H1 (cell line): ENCODE results near the gene POLG. TPM values are rescaled to one million over a fixed set of nuclear protein-coding genes. Genes with fewer than 3 reads are reported as not detected.

Experiments used
- CTCF ChIA-PET: fragments of 300-600 bp; sonication (Branson Sonifier 250); formaldehyde crosslinking; loops from one replicate; lab custom pipeline; 2021; ENCODE audit not compliant: partially characterized antibody; lab: Charles Lee
- POLR2A ChIA-PET: fragments of 300-600 bp; sonication (Branson Sonifier 250); formaldehyde crosslinking; loops from one replicate; lab custom pipeline; 2021; ENCODE audit warnings: inconsistent platforms; ENCODE audit not compliant: partially characterized antibody; lab: Charles Lee
- DNase-seq, 2 experiments: peaks; one replicate each; pipeline versions ENCODE4 v3.0.0 to v3.0.0-alpha.2; 2010 to 2022; ENCODE audit warnings: low spot score in 2 of 2, low read depth in 1 of 2, mixed read lengths in 1 of 2
- FAIRE-seq: peaks from 2 replicates; lab custom pipeline; 2011; peaks lifted over from hg19 to GRCh38; lab: Jason Lieb, UNC
- H2AFZ ChIP-seq: 2 replicates; pipeline ENCODE4 v1.8.1; 2012; ENCODE audit warnings: low read length, inconsistent platforms
- H2AK5ac ChIP-seq: 2 replicates; pipeline ENCODE4 v1.6.1; 2013; ENCODE audit warnings: low read depth, low read length
- H2BK120ac ChIP-seq: replicated peaks from 2 replicates; pipeline ENCODE3; 2013; ENCODE audit warnings: low read depth, low read length, inconsistent platforms
- H2BK12ac ChIP-seq: 2 replicates; pipeline ENCODE4 v1.6.1; 2013; ENCODE audit warnings: low read depth, low read length
- H2BK15ac ChIP-seq: 2 replicates; pipeline ENCODE4 v1.6.1; 2013; ENCODE audit warnings: low read length
- H2BK20ac ChIP-seq: 2 replicates; pipeline ENCODE4 v1.6.1; 2013; ENCODE audit warnings: low read length
- H2BK5ac ChIP-seq: 2 replicates; pipeline ENCODE4 v1.6.1; 2013; ENCODE audit warnings: low read depth, low read length
- H3K14ac ChIP-seq: 2 replicates; pipeline ENCODE4 v1.6.1; 2013; ENCODE audit warnings: inconsistent platforms; ENCODE audit not compliant: insufficient read length
- H3K18ac ChIP-seq: 2 replicates; pipeline ENCODE4 v1.6.1; 2013; ENCODE audit warnings: low read length; ENCODE audit errors: extremely low read depth
- H3K23ac ChIP-seq: 2 replicates; pipeline ENCODE4 v1.6.1; 2013; ENCODE audit warnings: inconsistent platforms; ENCODE audit not compliant: insufficient read length
- H3K23me2 ChIP-seq: 2 replicates; pipeline ENCODE4 v1.6.1; 2013; ENCODE audit warnings: low read depth, low read length
- H3K27ac ChIP-seq: 2 replicates; pipeline ENCODE4 v1.6.1; 2011; ENCODE audit warnings: low read depth, low read length, inconsistent platforms
- H3K27me3 ChIP-seq, 4 experiments: replicated peaks in 1 of 4; 1 replicate in 1 of 4; 2 replicates in 3 of 4; pipeline versions ENCODE4 v1.6.1 to v1.8.1; 2011 to 2013; ENCODE audit warnings: low read length in 3 of 4, mild to moderate bottlenecking in 3 of 4, inconsistent platforms in 2 of 4, mixed read lengths in 2 of 4, moderate library complexity in 1 of 4; ENCODE audit not compliant: control insufficient read depth in 3 of 4, insufficient read depth in 3 of 4; ENCODE audit errors: extremely low read depth in 1 of 4
- H3K36me3 ChIP-seq, 4 experiments: 2 replicates each; pipeline versions ENCODE4 v1.6.1 to v1.8.1; 2011 to 2013; ENCODE audit warnings: mild to moderate bottlenecking in 4 of 4, low read length in 3 of 4, moderate library complexity in 2 of 4, control low read depth in 1 of 4, inconsistent platforms in 1 of 4; ENCODE audit not compliant: insufficient read depth in 4 of 4, control insufficient read depth in 2 of 4
- H3K4ac ChIP-seq: replicated peaks from 2 replicates; pipeline ENCODE3; 2013; ENCODE audit warnings: low read length, low read depth, mixed read lengths, inconsistent platforms; ENCODE audit not compliant: insufficient read length
- H3K4me1 ChIP-seq, 4 experiments: replicated peaks in 1 of 4; 1 replicate in 1 of 4; 2 replicates in 3 of 4; pipeline versions ENCODE4 v1.6.1 to v1.8.1; 2011 to 2013; ENCODE audit warnings: low read length in 3 of 4, inconsistent platforms in 2 of 4, mixed read lengths in 1 of 4; ENCODE audit not compliant: insufficient read depth in 4 of 4, control insufficient read depth in 3 of 4
- H3K4me2 ChIP-seq, 2 experiments: 2 replicates each; pipeline versions ENCODE4 v1.6.1 to v1.8.1; 2011 to 2013; ENCODE audit warnings: low read depth in 2 of 2, low read length in 2 of 2, control low read depth in 1 of 2, inconsistent platforms in 1 of 2, mild to moderate bottlenecking in 1 of 2; ENCODE audit not compliant: insufficient read depth in 1 of 2
- H3K4me3 ChIP-seq, 4 experiments: fragments of 200-600, 300-600 bp in 1 of 4; sonication (generic), shearing (Covaris generic), sonication (Bioruptor Twin) in 1 of 4; 2 replicates each; pipeline versions ENCODE4 v1.5.1 to v1.8.1; 2011 to 2016; ENCODE audit warnings: low read length in 4 of 4, low read depth in 3 of 4, control low read depth in 2 of 4, inconsistent platforms in 2 of 4, mild to moderate bottlenecking in 2 of 4, mixed read lengths in 1 of 4, moderate library complexity in 1 of 4; ENCODE audit not compliant: insufficient read depth in 2 of 4; ENCODE audit errors: extremely low read depth in 1 of 4
- H3K56ac ChIP-seq: replicated peaks from 2 replicates; pipeline ENCODE3; 2013; ENCODE audit warnings: low read depth, mild to moderate bottlenecking, mixed read lengths, low read length, inconsistent platforms; ENCODE audit not compliant: insufficient read length
- H3K79me1 ChIP-seq: 2 replicates; pipeline ENCODE4 v1.6.1; 2013; ENCODE audit warnings: low read depth, low read length, control low read depth
- H3K79me2 ChIP-seq, 2 experiments: 2 replicates each; pipeline versions ENCODE4 v1.6.1 to v1.8.1; 2012 to 2013; ENCODE audit warnings: low read length in 2 of 2, mild to moderate bottlenecking in 2 of 2, inconsistent platforms in 1 of 2; ENCODE audit not compliant: insufficient read depth in 2 of 2, control insufficient read depth in 1 of 2
- H3K9ac ChIP-seq, 4 experiments: replicated peaks in 1 of 4; 1 replicate in 1 of 4; 2 replicates in 3 of 4; pipeline versions ENCODE4 v1.6.1 to v1.8.1; 2011 to 2013; ENCODE audit warnings: low read depth in 3 of 4, low read length in 3 of 4, control low read depth in 2 of 4, mild to moderate bottlenecking in 2 of 4, moderate library complexity in 2 of 4, inconsistent platforms in 1 of 4; ENCODE audit errors: extremely low read depth in 1 of 4
- H3K9me3 ChIP-seq, 2 experiments: 2 replicates each; pipeline versions ENCODE4 v1.6.1 to v1.8.1; 2012 to 2013; ENCODE audit warnings: mild to moderate bottlenecking in 2 of 2, moderate library complexity in 2 of 2, control low read depth in 1 of 2, inconsistent platforms in 1 of 2, low read depth in 1 of 2, low read length in 1 of 2, mixed read lengths in 1 of 2; ENCODE audit not compliant: insufficient read depth in 2 of 2
- H4K20me1 ChIP-seq, 2 experiments: replicated peaks in 1 of 2; 2 replicates each; pipeline versions ENCODE3 to v1.8.1; 2011 to 2013; ENCODE audit warnings: inconsistent platforms in 2 of 2, low read length in 2 of 2, mild to moderate bottlenecking in 1 of 2; ENCODE audit not compliant: insufficient read depth in 2 of 2, control insufficient read depth in 1 of 2
- H4K5ac ChIP-seq: 2 replicates; pipeline ENCODE4 v1.6.1; 2013; ENCODE audit warnings: low read length, low read depth, mixed read lengths, inconsistent platforms; ENCODE audit not compliant: insufficient read length
- H4K8ac ChIP-seq: 2 replicates; pipeline ENCODE4 v1.8.0; 2013; ENCODE audit warnings: mild to moderate bottlenecking, moderate library complexity, low read length, inconsistent platforms; ENCODE audit not compliant: insufficient read depth; ENCODE audit errors: extremely low read depth
- H4K91ac ChIP-seq: replicated peaks from 2 replicates; pipeline ENCODE3; 2013; ENCODE audit warnings: low read length, mixed read lengths, inconsistent platforms; ENCODE audit not compliant: insufficient read length
- CBX8 ChIP-seq: fragments of 300-800, 300-1000 bp; sonication (generic); IDR thresholded peaks from 2 replicates; pipeline ENCODE4 v1.7.1; 2016; ENCODE audit warnings: low read depth, low read length, borderline replicate concordance
- EZH2 ChIP-seq: fragments of 200-600 bp; sonication (generic); IDR thresholded peaks from 2 replicates; pipeline ENCODE4 v1.7.1; 2012; ENCODE audit warnings: low read depth, mild to moderate bottlenecking, moderate library complexity, low read length, inconsistent platforms; ENCODE audit not compliant: severe bottlenecking
- SRF ChIP-seq: IDR thresholded peaks from 2 replicates; pipeline ENCODE4 v1.6.1; 2011; ENCODE audit warnings: mild to moderate bottlenecking, low read depth, low read length, moderate library complexity
- WGBS, 2 experiments: shearing (Covaris generic) in 1 of 2; methylation state at CpG; one replicate each; pipeline versions ENCODE4 v1.1.6 to v1.1.7; 2013 to 2015; ENCODE audit warnings: low lambda C conversion rate in 2 of 2, mixed read lengths in 2 of 2, inconsistent platforms in 1 of 2, low coverage in 1 of 2, missing lambda C conversion rate in 1 of 2; ENCODE audit not compliant: insufficient replicate concordance in 2 of 2, insufficient coverage in 1 of 2, insufficient read length in 1 of 2; ENCODE audit errors: extremely low coverage in 1 of 2, missing lambda C conversion rate in 1 of 2; 5-methylcytosine and 5-hydroxymethylcytosine counted together
- polyA plus RNA-seq, 7 experiments: library from polyadenylated mRNA; depleted of rRNA in 3 of 7; stranded (reverse) in 5 of 7; unstranded in 2 of 7; fragments of >200 nt in 5 of 7; fragments of 200-250 nt in 2 of 7; gene quantifications; 1 replicate in 5 of 7; 2 replicates in 1 of 7; 4 replicates in 1 of 7; pipeline versions ENCODE4 v1.2.1 to v1.2.3, GENCODE V29; 2011 to 2013; ENCODE audit warnings: missing spikeins in 2 of 7, mixed read lengths in 2 of 7
- total RNA-seq: library from RNA; stranded (reverse); fragmentation: NEBNext Ultra II Directional; extraction: Animal tissue kit (Norgen Biotek cat#: 25700); gene quantifications from 2 replicates; pipeline ENCODE4 v1.2.1, GENCODE V29; 2021

The POLG gene
- total and polyA plus RNA-seq, 2 of the 8 experiments (the other 6 are each of a cell fraction or from before 2014, with no cell fraction given): 14.8 to 52.3 TPM

DNA sequence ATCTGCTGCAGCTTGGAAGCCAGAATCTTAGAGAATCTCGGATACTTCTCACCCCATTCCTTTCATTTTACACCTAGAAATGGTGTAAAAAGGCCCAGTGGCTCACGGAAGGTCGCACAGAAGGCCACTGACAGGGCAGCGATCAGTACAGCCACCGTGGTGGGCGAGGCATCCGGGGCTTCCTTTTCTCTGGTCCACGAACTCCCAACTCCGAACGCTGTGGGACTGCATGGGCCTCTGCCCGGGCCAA is 36.3 kb upstream of the POLG start:
- H3K18ac ChIP-seq: peak overlapping the region; percentile 25
- no peak overlapping the region for H3K14ac ChIP-seq
- H3K79me2 ChIP-seq: no peaks in the 10 kb centered on the region
- no peak overlapping the region for H2BK5ac ChIP-seq
- H3K79me1 ChIP-seq: no peaks in the 10 kb centered on the region
- H2BK20ac ChIP-seq: no peak overlapping the region
- H3K27ac ChIP-seq: no peak overlapping the region
- WGBS, 2 experiments: 1% methylated on average over 11 of the region's 11 CpGs; no CpG with 5 or more reads in 1 of the 2 experiments
- H3K9me3 ChIP-seq: no peaks in the 10 kb centered on the region; a peak in 1 of 4 replicates
- H2BK15ac ChIP-seq: peak overlapping the region; percentile 61; the same call in 1 of the 2 replicates
- peaks cover 97 to 100% (median 99%) of the 10 kb centered on the region in 4 experiments for H3K27me3 ChIP-seq
- H2BK120ac ChIP-seq: no peak overlapping the region
- H3K4me1 ChIP-seq: peaks cover 15 to 35% (median 20%) of the 10 kb centered on the region in 4 experiments
- ChIA-PET POLR2A (interaction anchor here (5.2 kb wide), 1 partner anchor 37 kb away, joined by 26 read pairs; no protein-coding TSS in a partner anchor), CTCF (interaction anchor here (5.3 kb wide), 1 partner anchor 13 kb away, joined by 77 read pairs; no protein-coding TSS in a partner anchor)
- DNase-seq: no peak
- peak overlapping the region; percentile 68 to 80 for H3K4me2 ChIP-seq
- no peak overlapping the region for H4K8ac ChIP-seq
- no peak for FAIRE-seq
- H3K4ac ChIP-seq: no peak overlapping the region
- peaks cover 6% of the 10 kb centered on the region; the same call in 1 of the 2 replicates for H3K23me2 ChIP-seq
- no peaks in the 10 kb centered on the region; a peak in 1 of 8 replicates for H3K36me3 ChIP-seq
- H2BK12ac ChIP-seq: peak overlapping the region; percentile 70; the same call in 1 of the 2 replicates
- no peak overlapping the region for H2AFZ ChIP-seq
- H3K9ac ChIP-seq: no peak overlapping the region
- TF ChIP-seq SRF (no peak), CBX8 (peak; percentile 68; the same call in 1 of the 2 replicates), EZH2 (peak; percentile 92)
- H3K4me3 ChIP-seq: peak overlapping the region in 1 of 4 experiments; percentile 50; a peak in 3 of 8 replicates
- H3K56ac ChIP-seq: no peak overlapping the region
- H3K23ac ChIP-seq: no peak overlapping the region
- H4K91ac ChIP-seq: no peak overlapping the region
- H2AK5ac ChIP-seq: peak overlapping the region; percentile 80; the same call in 1 of the 2 replicates
- H4K5ac ChIP-seq: no peak overlapping the region
- peaks cover 7 to 33% of the 10 kb centered on the region in 2 experiments for H4K20me1 ChIP-seq
